HCT116 (cell line): ENCODE data around the gene MYBPHL.
"Not testable (repeated sequence)": the region's sequence is repeated elsewhere in the genome, so short reads cannot be mapped to it uniquely, and the experiment has no call there.

Experiments
- ATF3 ChIP-seq: IDR thresholded peaks from 2 replicates; pipeline ENCODE4 v1.6.1; 2012
- CEBPB ChIP-seq: IDR thresholded peaks from 2 replicates; pipeline ENCODE4 v1.6.1; 2012; ENCODE audit warnings: low read depth
- CTCF ChIP-seq, 3 experiments: fragments of 200-600 bp in 1 of 3; sonication (generic) in 1 of 3; IDR thresholded peaks in 2 of 3; conservative IDR thresholded peaks in 1 of 3; 2 replicates each; pipeline ENCODE4 v1.5.1; 2012 to 2017; ENCODE audit warnings: low read depth in 2 of 3, low read length in 2 of 3, antibody characterized with exemption in 1 of 3, borderline replicate concordance in 1 of 3, control low read depth in 1 of 3, mild to moderate bottlenecking in 1 of 3, mixed read lengths in 1 of 3, mixed run types in 1 of 3, moderate library complexity in 1 of 3; ENCODE audit not compliant: insufficient read depth in 1 of 3
- ELF1 ChIP-seq: IDR thresholded peaks from 2 replicates; pipeline ENCODE4 v1.6.1; 2012; ENCODE audit warnings: low read depth, borderline replicate concordance
- EZH2 ChIP-seq: fragments of 200-600 bp; sonication (generic); IDR thresholded peaks from 2 replicates; pipeline ENCODE4 v1.6.1; 2017; ENCODE audit warnings: antibody characterized with exemption, mixed run types
- FOSL1 ChIP-seq: IDR thresholded peaks from 2 replicates; pipeline ENCODE4 v1.6.1; 2012; ENCODE audit warnings: low read depth
- POLR2A ChIP-seq: IDR thresholded peaks from 2 replicates; pipeline ENCODE4 v1.7.0; 2011; ENCODE audit warnings: borderline replicate concordance; ENCODE audit not compliant: insufficient read depth, insufficient read length; ENCODE audit errors: extremely low read depth
- POLR2AphosphoS5 ChIP-seq: IDR thresholded peaks from 2 replicates; pipeline ENCODE4 v1.6.1; 2011; ENCODE audit warnings: mild to moderate bottlenecking, low read depth, low read length, moderate library complexity
- RAD21 ChIP-seq: IDR thresholded peaks from 2 replicates; pipeline ENCODE4 v1.6.1; 2012; ENCODE audit warnings: low read depth, mild to moderate bottlenecking
- SIN3A ChIP-seq: IDR thresholded peaks from 2 replicates; pipeline ENCODE4 v1.6.1; 2012; ENCODE audit warnings: low read depth
- SP1 ChIP-seq: IDR thresholded peaks from 2 replicates; pipeline ENCODE4 v1.6.1; 2012; ENCODE audit warnings: low read depth
- SRF ChIP-seq: IDR thresholded peaks from 2 replicates; pipeline ENCODE4 v1.6.1; 2012; ENCODE audit warnings: low read depth
- ZFX ChIP-seq: fragments of 450-650 bp; IDR thresholded peaks from 2 replicates; pipeline ENCODE4 v1.6.1; 2017

- not testable (repeated sequence) for TF ChIP-seq SP1; ELF1; POLR2A; CTCF (IDR thresholded peaks at IDR 0.05 in 2 of 3, conservative IDR thresholded peaks at IDR 0.05 in 1 of 3; ENCODE audit: borderline replicate concordance in 1 of 3, insufficient read depth in 1 of 3, low read depth in 2 of 3, low read length in 2 of 3); POLR2AphosphoS5; CEBPB; SIN3A; EZH2; ATF3; RAD21; FOSL1; SRF; ZFX
These were observed 820 bp downstream of the MYBPHL start for GRCh38 chr1:109305991-109306390.
